Measurements from ENCODE around the gene POLR3G.

Gene POLR3G

GRCh38 chr5:90553711-90554110, 79.0 kb downstream of the POLR3G start:
- DNase-seq, result no peak

- no peak for DNase-seq
Measured at GRCh38 chr5:90554358-90555006, 79.8 kb downstream of the POLR3G start.

GRCh38 chr5:90555666-90556065, 81.0 kb downstream of the POLR3G start:
- DNase-seq, result no peak

- DNase-seq, result no peak
Measured at GRCh38 chr5:90557391-90557790, 82.7 kb downstream of the POLR3G start.

GRCh38 chr5:90557871-90558270, 83.2 kb downstream of the POLR3G start:
- no peak for DNase-seq

- DNase-seq, result peak; percentile 70
Measured at GRCh38 chr5:90558344-90559192, 83.9 kb downstream of the POLR3G start, which contains the start of gene ADGRV1. Gene ADGRV1, plus strand, starts transcription at chr5:90558797. Its CDS starts 99 bp downstream, at chr5:90558896.

- no peak for DNase-seq
Measured at GRCh38 chr5:90560771-90561170, 86.1 kb downstream of the POLR3G start.

- DNase-seq, result no peak
Measured at GRCh38 chr5:90561766-90562165, 87.1 kb downstream of the POLR3G start.

GRCh38 chr5:90562341-90562740, 87.7 kb downstream of the POLR3G start:
- DNase-seq, result no peak

GRCh38 chr5:90563108-90563507, 88.4 kb downstream of the POLR3G start:
- no peak for DNase-seq
